HL-60/S4 treated with phorbol 12-myristate 13-acetate at 8.2 ng/mL for 4 days and 3 days (cell line): Measurements from ENCODE around the gene TRA2B.
"Not testable (repeated sequence)": the region's sequence is repeated elsewhere in the genome, so short reads cannot be mapped to it uniquely, and the experiment has no call there.

Experiments
- in situ Hi-C: fragments of 300-500 bp; cut with MboI; formaldehyde crosslinking; loops from 2 replicates; pipeline ENCODE4 v1.15.0; 2022; ENCODE audit warnings: low sequenced_read_pairs

The TRA2B gene

DNA sequence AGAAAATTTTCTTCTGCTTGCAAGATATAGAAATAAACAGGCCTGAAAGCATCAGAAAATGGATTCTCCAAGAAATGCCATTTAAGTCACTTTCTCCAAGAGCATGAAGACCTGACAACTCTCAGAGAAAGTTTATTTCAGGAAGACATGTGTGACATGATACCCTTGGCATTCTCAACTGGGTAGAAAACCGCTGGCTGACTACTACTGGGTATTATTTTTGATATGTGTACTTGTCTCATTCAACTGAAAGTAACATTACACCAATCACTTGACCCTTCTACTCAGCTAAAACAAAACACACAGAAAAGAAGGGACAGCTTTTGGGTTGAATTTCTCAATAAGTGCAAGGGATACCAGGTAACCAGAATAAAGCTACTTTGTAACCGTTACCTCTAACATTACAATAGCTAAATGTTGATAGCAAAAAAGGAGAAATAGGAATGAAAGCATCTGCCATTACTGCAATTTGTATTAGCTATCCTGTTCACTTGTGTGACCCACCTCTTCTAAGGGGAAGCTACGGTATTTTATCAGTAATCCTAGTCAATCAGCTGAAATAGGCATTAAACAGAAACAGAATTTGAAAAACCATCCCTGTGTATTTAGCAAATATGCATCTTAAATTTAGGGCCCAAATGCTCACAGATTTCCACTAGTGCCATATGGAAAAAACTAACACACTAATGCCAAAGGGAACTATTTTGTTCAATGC, 7.3 kb downstream of the TRA2B start:
- in situ Hi-C loops, result no loop called here

GRCh38 chr3:185929192-185930151, 8.3 kb downstream of the TRA2B start:
- in situ Hi-C loops, result no loop called here

DNA sequence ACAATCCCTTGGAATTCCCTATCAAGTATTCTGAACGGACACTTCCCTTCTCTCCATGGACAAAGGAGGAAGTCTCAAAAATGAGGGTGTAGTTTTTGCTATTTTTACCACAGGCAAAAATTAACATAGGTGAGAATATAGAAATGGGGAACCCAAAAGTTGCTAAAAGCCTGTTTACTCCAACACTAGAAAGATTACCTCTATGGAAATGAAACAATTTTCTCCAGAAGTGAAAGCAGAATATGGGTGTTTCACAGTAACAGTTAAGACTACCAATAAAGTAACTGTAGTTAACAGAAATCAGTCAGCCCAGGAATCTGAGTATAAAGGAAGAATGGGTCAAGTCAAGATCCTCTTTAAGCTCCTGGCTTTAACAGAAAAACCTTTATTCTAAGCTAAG, 9.3 kb downstream of the TRA2B start:
- in situ Hi-C loops, result no loop called here

DNA sequence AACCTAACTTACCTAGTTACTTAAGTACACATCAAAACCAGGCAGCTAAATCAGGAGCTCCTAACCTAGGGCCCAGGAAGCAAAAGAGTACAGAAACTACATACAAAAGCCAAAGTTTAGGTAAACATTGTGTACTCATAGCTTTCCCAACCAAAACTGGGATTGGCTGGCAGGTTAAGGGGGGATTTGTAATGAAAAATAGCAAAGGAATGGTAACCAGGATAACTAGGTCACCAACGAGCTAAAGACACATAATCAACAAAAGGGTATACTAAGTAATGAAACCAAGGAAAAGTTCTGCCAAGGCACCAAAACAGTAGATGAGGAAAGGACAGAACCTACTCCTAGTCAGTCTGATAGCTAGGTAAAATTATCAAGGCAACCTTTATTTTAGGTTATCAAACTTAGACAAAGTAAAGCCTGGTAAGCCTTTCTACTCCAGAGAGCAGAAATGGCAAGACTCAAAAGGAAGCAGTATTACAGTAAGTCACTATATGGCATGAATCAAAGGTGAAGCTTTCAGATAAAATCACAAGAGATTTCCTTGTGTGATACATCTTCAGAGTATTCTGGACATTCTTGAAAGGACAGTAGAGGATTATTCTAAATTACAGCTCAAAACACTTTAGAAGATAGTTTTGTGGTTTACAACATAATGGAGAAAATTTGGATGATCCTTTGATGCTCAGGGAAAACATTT, 10.2 kb downstream of the TRA2B start:
- in situ Hi-C loops, result no loop called here

GRCh38 chr3:185926445-185926844, 11.4 kb downstream of the TRA2B start:
- in situ Hi-C loops, result no loop called here

DNA sequence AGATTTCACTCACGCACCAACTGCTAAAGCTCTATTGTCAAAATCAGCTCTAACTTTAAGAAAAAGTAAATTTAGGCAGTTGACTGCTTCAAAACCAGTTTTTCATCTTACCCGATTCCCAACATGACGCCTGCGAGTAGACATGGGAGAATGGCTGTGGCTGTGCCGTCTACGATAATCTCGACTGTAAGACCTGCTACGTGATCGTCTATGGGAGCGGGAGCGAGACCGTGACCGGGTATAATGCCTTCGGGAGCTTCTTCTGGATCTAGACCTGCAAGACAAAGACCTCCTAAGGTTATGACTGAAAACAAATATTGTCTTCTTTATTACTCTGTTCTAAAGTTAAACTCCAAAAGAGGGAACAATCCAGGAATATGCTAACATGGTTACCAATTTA, 12.5 kb downstream of the TRA2B start:
- in situ Hi-C loops, result no loop called here

DNA sequence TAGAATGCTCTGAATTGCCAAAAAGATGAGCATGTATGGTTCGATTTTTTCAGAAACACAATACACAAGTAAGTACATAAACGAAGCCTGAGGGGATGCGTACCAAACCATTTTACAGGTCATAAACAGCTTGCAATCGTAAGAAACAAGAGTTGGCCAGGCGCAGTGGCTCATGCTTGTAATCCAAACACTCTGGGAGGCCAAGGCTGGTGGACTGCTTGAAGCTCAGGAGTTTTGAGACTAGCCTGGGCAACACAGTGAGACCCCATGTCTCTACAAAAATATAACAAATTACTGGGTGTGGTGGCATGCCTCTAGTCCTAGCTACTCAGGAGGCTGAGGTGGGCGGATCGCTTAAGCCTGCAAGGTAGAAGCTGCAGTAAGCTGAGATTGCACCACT, 13.4 kb downstream of the TRA2B start:
- in situ Hi-C loops, result no loop called here

GRCh38 chr3:185920184-185920583, 17.6 kb downstream of the TRA2B start:
- in situ Hi-C loops, result no loop called here

GRCh38 chr3:185916042-185916833, 21.6 kb downstream of the TRA2B start:
- in situ Hi-C loops, result no loop called here

- in situ Hi-C loops, result no loop called here
Observed at GRCh38 chr3:185915642-185916041, 22.2 kb downstream of the TRA2B start.

GRCh38 chr3:185914911-185915629, 22.7 kb downstream of the TRA2B start:
- in situ Hi-C loops, result no loop called here

DNA sequence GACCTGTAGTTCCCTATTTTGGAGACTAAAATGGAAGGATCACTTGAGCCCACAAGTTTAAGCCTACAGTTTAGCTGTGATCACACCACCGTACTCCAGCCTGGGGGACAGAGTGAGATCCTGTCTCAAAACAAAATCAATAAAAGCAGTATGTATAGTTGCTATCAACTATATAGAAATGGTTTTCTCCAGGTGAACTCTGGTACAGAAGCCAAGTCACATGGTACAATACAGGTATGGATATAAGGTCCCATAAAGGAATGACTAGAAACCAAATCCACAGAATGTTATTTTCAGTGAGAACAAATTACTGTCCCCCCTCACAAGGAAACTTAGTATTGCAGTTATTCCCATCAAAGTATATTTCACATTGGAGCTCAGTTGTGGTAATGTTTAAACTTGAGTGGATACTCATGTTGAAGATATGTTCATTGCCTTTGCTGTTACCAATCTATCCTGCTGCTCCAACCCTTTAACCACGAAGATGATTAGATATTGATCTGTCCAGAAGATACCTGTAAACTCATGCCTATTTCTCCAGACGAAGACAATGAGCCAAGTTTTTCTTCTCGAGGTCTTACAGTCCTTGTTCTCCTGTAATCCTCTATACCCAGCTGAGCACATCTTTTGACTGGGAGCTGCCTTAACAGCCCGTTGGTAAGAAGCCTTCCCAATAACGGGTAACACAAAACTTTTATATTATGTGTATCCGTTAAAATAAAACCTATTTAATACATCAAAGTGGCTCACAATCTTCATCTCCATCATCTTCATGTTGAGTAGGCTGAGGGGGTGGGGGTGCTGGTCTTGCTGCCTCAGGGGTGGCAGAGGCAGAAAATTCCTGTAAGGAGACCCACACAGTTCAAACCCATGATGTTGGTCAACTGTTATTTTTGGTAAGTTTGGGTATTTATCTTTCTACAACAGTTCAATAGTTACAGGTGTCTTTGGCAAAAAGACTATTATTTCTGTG, 24.6 kb downstream of the TRA2B start:
- in situ Hi-C loops, result no loop called here

DNA sequence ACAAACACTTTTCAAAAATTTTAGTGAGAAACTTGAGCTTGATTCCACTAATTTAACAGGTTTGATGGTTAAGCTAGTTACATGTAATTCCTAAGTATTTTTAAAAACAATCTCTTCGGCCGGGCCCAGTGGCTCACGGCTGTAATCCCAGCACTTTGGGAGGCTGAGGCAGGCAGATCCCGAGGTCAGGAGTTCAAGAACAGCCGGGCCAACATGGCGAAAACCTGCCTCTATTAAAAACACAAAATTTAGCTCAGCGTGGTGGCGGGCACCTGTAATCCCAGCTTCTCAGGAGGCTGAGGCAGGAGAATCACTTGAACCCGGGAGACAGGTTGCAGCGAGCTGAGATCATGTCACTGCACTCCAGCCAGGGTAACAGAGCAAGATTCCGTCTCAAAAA, 25.3 kb downstream of the TRA2B start:
- in situ Hi-C loops, result no loop called here

DNA sequence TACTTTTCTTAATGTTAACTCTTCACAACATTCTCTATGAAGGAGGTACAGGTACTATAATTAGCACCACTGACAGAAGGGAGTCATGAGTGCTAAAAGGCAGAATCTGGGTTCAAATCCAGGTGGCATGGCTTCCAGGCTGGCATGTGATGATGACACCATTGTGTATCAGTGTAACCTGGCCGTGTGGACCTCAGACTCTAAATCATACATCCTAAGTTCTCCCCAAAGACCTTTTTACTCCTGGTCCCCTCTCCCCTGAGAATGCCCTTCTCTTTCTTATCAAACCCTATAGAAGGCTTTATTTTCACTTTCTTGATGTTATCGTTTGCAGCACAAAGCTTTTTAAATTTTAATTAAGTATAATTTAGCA, 26.8 kb downstream of the TRA2B start:
- in situ Hi-C loops, result not testable (repeated sequence)

GRCh38 chr3:185910322-185911075, 27.3 kb downstream of the TRA2B start:
- in situ Hi-C loops, result not testable (repeated sequence)

- in situ Hi-C loops, result not testable (repeated sequence)
Observed at GRCh38 chr3:185909913-185910312, 27.9 kb downstream of the TRA2B start.

GRCh38 chr3:185900228-185900627, 37.6 kb downstream of the TRA2B start:
- in situ Hi-C loops, result no loop called here

DNA sequence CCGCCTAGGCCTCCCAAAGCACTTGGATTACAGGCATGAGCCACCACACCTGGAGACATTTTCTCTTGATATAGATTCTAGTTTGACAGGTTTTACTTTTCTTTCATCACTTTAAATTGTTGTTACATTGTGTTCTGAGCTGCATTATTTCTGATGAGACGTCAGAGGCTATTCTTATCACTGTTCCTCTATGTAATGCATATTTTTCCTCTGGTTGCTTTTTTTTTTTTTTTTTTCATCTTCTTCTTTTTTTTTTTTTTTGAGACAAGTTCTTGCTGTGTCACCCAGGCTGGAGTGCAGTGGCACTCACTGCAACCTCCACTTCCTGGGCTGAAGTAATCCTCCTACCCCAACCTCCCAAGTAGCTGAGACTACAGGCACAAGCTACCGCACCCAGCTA, 41.2 kb downstream of the TRA2B start:
- in situ Hi-C loops, result no loop called here
